RCC 7860 (cell line): ENCODE data around the gene RCL1.
A peak's percentile ranks its signal among the peaks of the same experiment; 100 is the strongest.

ENCODE experiments used
- DNase-seq: peaks from one replicate; pipeline ENCODE4 v3.0.0-alpha.2; 2015; ENCODE audit warnings: low spot score
- FAIRE-seq: peaks from 2 replicates; lab custom pipeline; 2012; peaks lifted over from hg19 to GRCh38; lab: Jason Lieb, UNC

Gene RCL1

DNA sequence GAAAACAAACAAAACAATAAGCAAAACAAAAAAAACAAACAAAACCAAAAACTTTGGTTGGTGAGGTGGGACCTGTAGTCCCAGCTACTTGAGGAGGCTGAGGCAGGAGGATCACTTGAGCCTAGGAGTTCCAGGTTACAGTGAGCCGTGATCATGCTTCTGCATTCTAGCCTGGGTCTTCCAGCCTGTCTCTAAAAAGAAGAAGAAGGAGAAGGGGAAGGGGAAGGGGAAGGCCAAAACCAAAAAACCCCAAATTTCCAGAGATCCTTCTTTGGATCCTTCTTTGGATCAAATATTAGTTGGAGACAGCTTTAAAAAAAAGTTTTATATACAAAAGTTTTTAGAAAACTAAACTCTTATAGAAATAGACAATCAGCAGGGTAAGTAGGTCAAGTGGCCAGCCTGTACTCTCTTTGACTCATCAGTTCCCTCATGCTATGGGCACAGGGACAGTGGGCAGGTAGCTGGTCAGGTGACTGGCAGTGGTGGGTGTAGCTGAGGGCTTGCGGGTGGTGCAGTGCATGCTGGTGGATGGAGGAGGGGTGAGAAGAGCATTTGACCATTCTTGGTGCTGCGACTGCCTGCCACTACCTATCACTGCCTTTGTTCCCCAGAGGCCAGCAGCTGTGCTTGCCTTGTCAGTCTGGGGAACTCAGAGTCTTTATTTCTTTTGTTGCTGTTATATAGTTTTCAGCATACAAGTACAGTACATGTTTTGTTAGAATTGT, 12.6 kb downstream of the RCL1 start:
- DNase-seq (no peak), FAIRE-seq (no peak)

DNA sequence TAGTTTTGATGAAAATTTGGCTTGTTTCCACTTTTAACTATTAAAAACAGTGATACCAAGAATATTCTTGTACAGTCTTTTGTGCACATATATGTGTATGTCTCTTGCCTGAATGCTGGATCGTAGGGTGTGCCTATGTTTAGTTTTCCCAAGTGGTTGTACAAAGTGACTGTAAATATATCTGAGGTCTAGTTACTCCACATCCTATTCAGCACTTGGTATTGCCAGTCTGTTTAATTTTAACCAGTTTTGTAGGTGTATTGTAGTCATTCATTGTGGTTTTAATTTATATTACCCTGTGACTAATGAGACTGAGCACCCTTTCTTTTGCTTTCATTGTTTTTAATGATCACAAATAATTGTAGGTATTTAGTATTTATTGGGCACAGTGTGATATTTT, 17.8 kb downstream of the RCL1 start:
- no peak for FAIRE-seq

DNA sequence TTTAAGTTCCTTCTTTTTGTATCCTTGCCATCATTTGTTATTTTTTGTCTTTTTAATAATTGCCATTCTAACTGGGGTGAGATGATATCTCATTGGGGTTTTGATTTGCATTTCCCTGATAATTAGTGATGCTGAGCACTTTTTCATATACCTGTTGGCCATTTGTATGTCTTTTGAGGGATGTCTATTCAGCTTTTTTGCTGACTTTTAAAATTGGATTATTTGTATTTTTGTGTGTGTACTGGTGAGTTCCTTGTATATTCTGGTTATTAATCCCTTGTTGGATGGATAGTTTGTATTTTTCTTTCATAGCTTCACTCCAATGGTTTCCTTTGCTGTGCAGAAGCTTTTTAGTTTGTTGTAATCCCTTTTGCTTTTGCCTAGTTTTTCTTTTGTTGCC, 19.1 kb downstream of the RCL1 start:
- FAIRE-seq, result no peak

More for the DNA sequence above, 17.8 kb downstream of the RCL1 start:
- DNase-seq, result no peak

DNA sequence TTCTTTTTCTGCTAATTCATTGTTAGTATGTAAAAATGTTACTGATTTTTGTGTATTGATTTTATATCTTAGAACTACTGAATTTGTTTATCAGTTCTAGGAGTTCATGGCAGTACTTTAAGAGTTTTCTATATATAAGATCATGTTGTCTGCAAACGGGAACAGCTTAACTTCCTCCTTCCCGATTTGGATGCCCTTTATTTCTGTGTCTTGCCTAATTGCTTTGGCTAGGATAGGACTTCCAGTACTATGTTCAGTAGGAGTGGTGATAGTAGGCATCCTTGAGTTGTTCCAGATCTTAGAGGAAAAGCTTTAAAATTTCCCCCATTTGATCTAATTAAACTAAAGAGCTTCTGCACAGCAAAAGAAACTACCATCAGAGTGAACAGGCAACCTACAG, 20.1 kb downstream of the RCL1 start:
- DNase-seq, result no peak
- no peak for FAIRE-seq

More for the DNA sequence above, 19.1 kb downstream of the RCL1 start:
- DNase-seq, result no peak

DNA sequence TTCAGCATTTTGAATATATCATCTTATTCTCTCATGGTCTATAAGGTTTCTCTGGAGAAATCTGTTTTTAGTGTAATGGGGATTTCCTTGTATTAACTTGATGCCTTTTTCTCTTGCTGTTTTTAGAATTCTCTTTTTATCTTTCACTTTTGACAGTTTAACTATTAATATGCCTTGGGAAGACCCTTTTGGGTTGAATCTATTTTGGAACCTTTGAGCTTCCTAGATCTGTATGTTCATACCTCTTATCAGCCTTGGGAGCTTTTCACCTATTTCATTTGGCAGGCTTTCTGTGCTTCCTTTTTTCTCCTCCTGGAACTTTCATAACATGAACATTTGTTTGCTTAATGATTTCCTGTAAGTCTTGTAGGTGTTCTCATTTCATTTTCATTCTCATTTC, 22.2 kb downstream of the RCL1 start:
- DNase-seq, result no peak
- FAIRE-seq, result no peak

DNA sequence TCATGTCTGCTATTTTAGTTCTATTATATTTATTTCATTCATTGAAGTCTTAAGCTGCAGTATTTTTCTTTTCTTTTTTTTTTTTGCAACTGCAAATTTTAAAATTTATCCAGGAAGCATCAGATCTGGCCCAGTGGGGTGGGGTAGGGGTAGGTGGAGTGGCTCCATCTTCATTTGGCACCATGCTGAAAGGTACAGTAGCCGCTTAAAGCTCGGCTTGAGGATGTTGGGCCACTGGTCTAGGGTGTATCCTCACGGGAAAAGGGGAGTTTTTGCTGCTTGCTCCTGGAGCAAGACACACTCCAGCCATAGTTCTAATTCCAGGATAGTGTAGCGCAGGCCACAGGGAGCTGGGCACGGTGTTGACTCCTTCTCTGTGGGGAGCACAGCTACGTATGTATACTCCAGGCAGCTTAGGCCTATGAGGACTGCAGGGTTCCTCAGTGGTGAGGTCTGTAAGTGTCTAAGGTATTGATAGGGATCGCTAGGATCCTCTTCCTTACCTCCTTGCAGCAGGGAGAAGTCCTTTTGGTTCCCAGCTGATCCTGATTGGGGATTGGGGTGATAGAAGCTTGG, 22.7 kb downstream of the RCL1 start:
- DNase-seq, result no peak
- no peak for FAIRE-seq

DNA sequence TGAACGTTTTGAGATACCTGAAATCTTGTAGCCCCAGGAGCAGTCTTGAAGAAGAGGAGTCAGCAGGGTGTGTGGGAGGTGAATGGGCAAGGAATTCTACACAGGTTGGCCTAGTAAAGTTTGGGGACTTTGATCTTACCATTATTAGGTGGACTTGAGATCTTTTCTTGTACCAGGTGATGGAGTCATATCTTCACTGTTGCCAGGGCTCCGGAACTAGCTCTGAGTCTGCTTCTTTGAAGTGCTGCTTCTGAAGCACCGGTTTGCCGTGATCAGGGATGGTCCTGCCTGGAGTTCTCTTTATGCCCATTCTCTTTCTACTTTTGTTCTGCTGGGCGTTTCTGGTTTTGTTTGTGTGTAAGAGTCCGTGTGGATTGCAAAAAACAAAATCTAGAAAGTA, 27.4 kb downstream of the RCL1 start:
- FAIRE-seq (no peak), DNase-seq (no peak)

DNA sequence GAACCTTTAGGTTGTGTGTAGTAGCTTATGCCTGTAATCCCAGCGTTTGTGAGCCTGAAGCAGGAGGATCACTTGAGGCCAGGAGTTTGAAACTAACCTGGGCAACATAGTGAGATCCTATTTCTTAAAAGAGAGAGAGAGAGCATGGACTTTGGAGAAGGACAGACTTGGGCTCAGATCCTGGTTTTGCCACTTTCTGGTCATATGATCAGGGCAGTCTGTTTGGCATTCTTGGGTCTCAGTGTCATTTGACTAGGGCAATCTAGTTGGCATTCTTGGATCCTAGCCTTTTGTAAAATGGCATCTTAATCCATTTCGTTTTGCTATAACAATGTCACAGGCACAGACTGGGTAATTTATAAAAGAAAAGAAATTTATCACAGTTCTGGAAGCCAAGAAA, 28.4 kb downstream of the RCL1 start:
- FAIRE-seq (no peak), DNase-seq (no peak)

DNA sequence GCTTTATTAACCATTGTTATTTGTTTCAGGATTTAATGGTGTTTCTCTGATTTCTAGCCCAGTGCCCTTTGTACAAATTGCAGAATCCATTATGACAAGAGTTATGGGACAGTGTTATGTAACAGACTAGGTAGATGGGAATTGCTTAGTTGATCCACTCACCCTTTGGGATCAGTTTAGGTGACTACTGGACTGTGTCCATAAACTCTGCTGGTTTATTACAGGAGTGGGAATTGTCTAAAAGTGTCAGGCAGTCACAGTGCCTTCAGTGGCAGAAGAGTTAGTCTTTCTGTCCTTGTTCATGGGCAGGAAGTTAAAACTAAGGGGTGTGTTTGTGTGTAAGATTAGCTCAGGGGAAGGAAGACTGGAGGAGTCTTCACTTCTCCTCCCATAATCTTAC, 29.3 kb downstream of the RCL1 start:
- DNase-seq, result no peak
- FAIRE-seq, result no peak

DNA sequence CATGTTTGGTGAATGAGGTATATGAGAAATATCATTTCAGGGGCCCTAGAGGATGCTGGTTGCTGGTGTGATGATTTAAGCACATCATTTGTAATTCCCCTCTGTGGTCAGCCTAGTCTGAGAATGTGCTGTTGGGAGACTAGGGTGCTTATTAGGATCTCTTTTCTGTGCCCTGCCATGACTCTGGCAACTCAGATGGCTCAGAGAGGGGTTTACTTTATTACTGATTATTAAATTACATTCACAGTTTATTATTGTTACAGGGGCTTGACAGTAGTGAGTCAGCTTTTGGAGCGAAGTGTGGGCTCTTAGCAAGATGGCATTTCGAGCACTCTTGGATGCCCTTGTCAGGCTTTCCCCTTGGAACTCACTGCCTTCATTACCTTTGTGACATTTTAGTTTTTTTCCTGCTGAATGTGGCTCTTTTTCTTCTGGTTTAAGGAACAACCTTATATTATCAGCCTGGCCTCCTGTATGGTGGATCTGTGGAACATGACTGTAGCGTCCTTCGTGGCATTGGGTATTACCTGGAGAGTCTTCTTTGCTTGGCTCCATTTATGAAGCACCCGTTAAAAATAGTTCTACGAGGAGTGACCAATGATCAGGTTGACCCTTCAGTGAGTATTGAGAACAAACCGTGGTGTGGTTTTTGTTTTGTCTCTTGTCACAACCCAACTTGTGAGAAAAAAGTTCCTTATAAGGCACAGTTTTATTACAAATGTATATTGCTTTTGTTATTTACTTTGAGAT, 33.8 kb downstream of the RCL1 start:
- no peak for FAIRE-seq
- DNase-seq, result no peak

DNA sequence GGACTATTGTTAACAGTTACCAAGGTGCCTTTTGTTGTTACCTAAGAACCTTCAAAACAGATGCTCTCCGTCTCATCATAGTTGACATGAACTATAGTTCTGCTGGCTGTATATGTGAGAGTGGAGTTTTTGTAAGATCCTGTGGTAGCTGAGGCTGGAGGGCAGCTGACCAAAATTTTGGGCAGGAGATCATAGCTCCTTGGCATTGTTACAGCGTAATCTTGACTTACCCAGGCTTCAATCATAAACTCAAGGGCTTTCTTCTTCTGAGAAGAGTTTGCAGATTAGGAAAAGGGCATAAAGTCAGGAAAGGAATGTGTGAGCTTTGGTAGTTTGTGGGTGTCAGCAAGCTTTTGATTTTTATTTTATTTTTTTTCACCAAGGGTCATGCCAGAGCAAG, 34.5 kb downstream of the RCL1 start:
- no peak for FAIRE-seq

DNA sequence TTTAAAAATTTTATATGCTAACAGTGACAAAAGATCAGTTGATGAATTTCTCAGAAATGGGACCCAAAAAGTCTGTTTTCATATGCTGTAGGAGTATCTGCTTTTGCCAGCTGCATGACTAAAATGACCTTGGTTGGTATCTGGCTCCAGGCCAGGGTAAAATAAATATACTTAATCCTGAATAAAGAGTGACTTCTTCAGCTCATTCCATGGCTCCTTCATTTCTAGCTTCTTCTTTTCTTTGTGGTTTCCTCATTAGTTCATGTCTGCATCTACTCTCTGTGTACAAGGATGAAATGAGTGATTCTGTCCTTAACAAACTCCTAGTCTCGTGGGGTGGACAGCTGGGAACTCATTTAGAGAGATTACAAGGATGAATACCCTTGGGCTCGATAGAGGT, 36.0 kb downstream of the RCL1 start:
- FAIRE-seq, result no peak
- no peak for DNase-seq

More for the DNA sequence above, 34.5 kb downstream of the RCL1 start:
- DNase-seq, result no peak

DNA sequence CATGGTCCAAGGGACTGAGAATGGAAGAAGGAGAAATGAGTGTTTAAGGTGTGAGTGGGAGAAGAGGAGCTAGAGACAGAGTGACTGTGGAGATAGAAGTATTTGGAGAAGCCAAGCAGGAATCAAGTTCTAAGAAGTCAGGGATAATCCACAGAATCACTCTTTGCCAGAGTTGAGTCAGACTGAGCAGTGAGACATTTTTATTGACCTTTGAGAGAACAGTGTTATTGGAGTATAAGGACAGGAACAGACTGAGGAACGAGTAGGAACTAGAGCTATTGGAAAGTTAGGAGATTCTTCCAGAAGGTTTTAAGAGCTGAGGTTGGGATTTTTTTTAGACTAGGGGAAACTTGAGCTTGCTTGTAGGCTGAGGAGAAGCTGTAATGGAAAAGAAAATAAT, 37.2 kb downstream of the RCL1 start:
- FAIRE-seq (no peak), DNase-seq (no peak)

DNA sequence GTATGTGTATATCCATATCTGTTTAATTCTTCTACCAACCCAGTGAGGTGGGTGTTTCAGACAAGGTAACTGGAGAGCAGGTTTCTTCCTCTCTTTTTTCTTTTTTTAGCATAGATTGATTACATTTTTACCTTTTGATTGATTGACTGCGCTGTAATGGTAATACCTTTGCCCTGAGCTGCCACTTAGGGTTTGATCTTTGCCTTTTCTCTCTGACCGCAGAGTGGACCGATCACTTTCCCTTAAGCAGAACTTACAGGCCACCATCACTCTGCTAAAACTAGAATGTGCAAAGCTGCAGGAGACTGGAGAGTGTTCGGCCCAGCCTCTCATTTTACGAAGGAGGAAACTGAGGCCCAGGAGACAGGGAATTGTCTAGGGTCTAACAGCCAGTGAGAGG, 38.0 kb downstream of the RCL1 start:
- FAIRE-seq (no peak), DNase-seq (no peak)

DNA sequence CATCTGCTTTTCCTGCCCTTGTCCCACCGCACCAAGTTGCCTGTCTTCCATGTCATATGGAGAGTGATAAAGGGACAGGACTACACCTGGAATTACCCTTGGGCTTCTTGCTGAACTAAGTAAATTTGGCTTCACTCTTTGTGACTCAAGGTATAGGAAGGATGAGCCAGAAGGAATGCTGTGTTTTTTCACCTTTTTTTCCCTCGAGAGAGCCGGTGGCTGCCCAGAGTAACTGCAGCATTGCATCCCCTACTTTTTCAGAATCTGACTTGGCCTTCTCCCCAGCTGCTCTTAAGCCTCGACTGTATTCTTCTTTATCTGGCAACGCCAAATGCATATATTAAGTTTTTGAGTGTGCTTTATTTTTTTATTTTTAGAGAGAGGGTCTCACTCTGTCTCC, 38.4 kb downstream of the RCL1 start:
- FAIRE-seq, result no peak
- no peak for DNase-seq

DNA sequence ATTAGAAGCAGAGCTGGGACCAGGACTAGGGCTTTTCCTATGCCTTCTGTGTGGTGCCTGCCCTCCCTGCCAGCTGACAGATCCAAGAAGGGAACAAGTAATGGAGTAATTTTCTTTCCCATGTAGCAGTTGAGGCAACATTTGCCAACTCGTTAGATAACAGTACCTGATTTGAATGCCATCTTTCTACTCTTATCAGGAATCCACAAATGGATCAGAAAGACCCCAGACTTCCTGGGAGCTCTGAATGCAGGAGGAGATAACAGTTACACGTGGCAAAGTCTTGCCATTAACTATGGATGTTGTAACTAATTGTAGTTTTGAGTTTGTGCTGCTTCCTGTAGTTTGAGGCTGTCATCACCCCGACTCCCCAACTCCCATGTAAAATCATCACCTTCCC, 39.2 kb downstream of the RCL1 start:
- FAIRE-seq (no peak), DNase-seq (no peak)

DNA sequence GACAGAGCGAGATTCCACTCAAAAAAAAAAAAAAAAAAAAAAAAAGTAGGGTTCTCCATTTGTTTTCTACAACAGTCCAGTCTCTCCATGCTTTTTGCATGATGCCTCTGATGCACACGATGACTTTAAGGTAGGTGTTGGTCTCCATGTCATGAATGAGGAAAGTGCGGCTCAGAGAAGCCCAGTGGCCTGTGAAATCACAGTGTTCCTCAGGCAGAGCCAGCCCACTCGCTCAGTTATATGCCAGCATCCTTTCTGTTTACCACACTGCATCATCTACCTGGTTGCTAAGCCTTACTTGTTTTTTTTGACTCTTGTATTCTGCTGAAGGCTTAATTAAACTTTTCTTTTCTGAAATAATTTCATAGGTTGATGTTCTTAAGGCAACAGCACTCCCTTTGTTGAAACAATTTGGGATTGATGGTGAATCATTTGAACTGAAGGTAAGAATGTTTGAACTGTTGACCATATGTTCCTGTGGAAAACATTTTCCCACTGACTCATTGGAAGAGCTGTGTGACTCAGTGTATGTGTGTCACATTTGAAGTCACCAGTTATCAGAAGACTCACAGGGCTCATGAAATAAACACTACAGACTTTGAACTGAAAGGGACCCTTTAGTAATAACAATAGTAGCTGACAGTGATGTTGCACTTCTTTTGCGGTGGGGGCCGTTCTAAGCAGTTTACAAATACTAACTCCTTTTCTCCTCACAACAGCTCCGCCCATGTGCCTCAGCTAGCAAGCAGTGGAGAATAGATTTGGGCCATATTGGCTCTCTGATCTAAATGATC, 40.2 kb downstream of the RCL1 start:
- FAIRE-seq (peak; percentile 93), DNase-seq (peak; percentile 92)

DNA sequence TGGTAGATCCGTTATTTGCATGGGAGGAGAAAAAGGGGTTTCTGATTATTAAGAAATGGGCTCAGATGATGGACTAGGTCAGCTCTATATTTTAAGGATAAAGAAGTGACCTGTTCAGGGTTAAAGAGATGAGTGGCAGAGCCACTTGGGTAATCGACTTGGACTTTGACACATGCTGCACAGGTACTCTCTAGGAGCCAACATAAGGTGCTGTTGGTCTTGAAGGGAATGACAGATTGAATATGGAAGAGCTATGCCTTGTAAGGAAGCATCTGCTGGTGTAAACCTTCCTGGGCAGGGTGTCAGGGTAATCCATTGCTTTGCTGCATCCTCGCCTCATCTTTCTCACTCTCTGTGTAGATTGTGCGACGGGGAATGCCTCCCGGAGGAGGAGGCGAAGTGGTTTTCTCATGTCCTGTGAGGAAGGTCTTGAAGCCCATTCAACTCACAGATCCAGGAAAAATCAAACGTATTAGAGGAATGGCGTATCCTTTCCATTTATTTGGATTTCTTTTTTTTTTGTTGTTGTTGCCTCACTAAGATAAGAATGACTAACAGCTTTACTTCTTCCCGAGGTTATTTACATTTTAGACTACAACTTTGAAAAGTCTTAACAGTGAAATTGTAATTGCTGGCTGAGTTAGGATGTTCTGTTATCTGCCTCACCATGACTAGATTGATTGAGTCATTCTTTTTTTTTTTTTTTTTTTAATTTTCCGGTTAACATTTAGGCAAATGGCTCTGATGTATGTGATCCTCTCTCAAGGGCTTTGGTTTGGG, 41.2 kb downstream of the RCL1 start:
- DNase-seq (no peak), FAIRE-seq (no peak)

DNA sequence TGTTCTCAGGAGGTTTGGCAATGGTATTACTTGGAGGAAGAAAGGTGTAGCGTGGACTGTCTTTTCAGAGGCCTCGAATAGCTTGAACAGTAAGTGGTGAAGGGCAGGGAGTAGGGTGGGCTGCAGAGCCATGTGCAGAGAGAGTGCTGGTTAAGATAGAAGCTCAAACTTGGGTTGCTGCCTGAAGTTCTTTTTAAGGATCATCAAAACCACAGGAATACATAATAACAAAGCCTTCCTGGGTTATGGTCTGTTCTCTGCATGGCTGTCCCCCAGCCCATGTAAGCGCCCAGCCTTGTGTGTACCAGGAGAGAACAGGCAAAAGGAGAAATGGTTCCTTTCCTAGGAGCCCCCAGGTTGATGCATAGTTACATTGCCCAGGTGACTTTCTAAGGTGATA, 43.9 kb downstream of the RCL1 start:
- FAIRE-seq (no peak), DNase-seq (no peak)
